ENCODE data around the gene TTBK2.

TTBK2 gene

GRCh38 chr15:42724276-42724675 lies 196.3 kb downstream of the TTBK2 start:
- no peak for DNase-seq

- no peak for DNase-seq
Observed at GRCh38 chr15:42723068-42723467, 197.5 kb downstream of the TTBK2 start.

- DNase-seq = no peak
Observed at GRCh38 chr15:42721916-42722315, 198.7 kb downstream of the TTBK2 start.

GRCh38 chr15:42721016-42721415 lies 199.6 kb downstream of the TTBK2 start:
- DNase-seq = no peak

- DNase-seq = no peak
Observed at GRCh38 chr15:42720071-42720470, 200.5 kb downstream of the TTBK2 start.

- DNase-seq = no peak
Observed at GRCh38 chr15:42719043-42719442, 201.5 kb downstream of the TTBK2 start.

- DNase-seq = no peak
Observed at GRCh38 chr15:42716626-42717025, 204.0 kb downstream of the TTBK2 start.

GRCh38 chr15:42716125-42716524 lies 204.5 kb downstream of the TTBK2 start:
- DNase-seq = no peak

- DNase-seq = no peak
Observed at GRCh38 chr15:42712584-42712983, 208.0 kb downstream of the TTBK2 start.

- no peak for DNase-seq
Observed at GRCh38 chr15:42711746-42712145, 208.8 kb downstream of the TTBK2 start.

GRCh38 chr15:42710662-42711061 lies 209.9 kb downstream of the TTBK2 start:
- no peak for DNase-seq

- DNase-seq = no peak
Observed at GRCh38 chr15:42707873-42708544, 212.6 kb downstream of the TTBK2 start.

GRCh38 chr15:42707068-42707467 lies 213.5 kb downstream of the TTBK2 start:
- DNase-seq = no peak

GRCh38 chr15:42705336-42705735 lies 215.2 kb downstream of the TTBK2 start:
- DNase-seq = no peak

GRCh38 chr15:42704492-42704926 lies 216.1 kb downstream of the TTBK2 start:
- peak; percentile 8 to 53 for DNase-seq

- no peak for DNase-seq
Observed at GRCh38 chr15:42696626-42697025, 224.0 kb downstream of the TTBK2 start.

GRCh38 chr15:42695527-42696071 lies 225.0 kb downstream of the TTBK2 start:
- DNase-seq = no peak

GRCh38 chr15:42694398-42694797 lies 226.2 kb downstream of the TTBK2 start:
- DNase-seq = no peak

- DNase-seq = no peak
Observed at GRCh38 chr15:42693942-42694341, 226.6 kb downstream of the TTBK2 start.

GRCh38 chr15:42693496-42693895 lies 227.1 kb downstream of the TTBK2 start:
- no peak for DNase-seq

- no peak for DNase-seq
Observed at GRCh38 chr15:42692997-42693396, 227.6 kb downstream of the TTBK2 start.

GRCh38 chr15:42692536-42692935 lies 228.0 kb downstream of the TTBK2 start:
- DNase-seq = no peak

GRCh38 chr15:42691770-42692169 lies 228.8 kb downstream of the TTBK2 start:
- DNase-seq = no peak

- no peak for DNase-seq
Observed at GRCh38 chr15:42691308-42691707, 229.3 kb downstream of the TTBK2 start.
